Astrocyte (in vitro differentiated cells and primary cell): ENCODE measurements around the gene HMGA1. TPM values are rescaled to one million over a fixed set of nuclear protein-coding genes. Genes with fewer than 3 reads are reported as not detected.

Experiments used
- DNase-seq: peaks from one replicate; pipeline ENCODE4 v3.0.0-alpha.2; 2010; ENCODE audit warnings: low read depth
- FAIRE-seq: peaks from 2 replicates; lab custom pipeline; 2011; peaks lifted over from hg19 to GRCh38; lab: Jason Lieb, UNC
- H2AFZ ChIP-seq: 2 replicates; pipeline ENCODE4 v1.6.0; 2012; ENCODE audit warnings: low read depth, low read length, inconsistent platforms
- H3K27ac ChIP-seq: 2 replicates; pipeline ENCODE4 v1.5.1; 2011; ENCODE audit warnings: low read depth, low read length, inconsistent platforms
- H3K27me3 ChIP-seq: 2 replicates; pipeline ENCODE4 v1.6.0; 2011; ENCODE audit warnings: low read length, inconsistent platforms; ENCODE audit not compliant: insufficient read depth
- H3K36me3 ChIP-seq: 2 replicates; pipeline ENCODE4 v1.5.1; 2011; ENCODE audit warnings: low read length, inconsistent platforms; ENCODE audit not compliant: insufficient read depth
- H3K4me1 ChIP-seq: 2 replicates; pipeline ENCODE4 v1.5.1; 2011; ENCODE audit warnings: low read length, inconsistent platforms; ENCODE audit not compliant: insufficient read depth
- H3K4me2 ChIP-seq: 2 replicates; pipeline ENCODE4 v1.6.0; 2012; ENCODE audit warnings: low read length, inconsistent platforms
- H3K4me3 ChIP-seq: 2 replicates; pipeline ENCODE4 v1.5.1; 2011; ENCODE audit warnings: low read depth, mild to moderate bottlenecking, low read length, inconsistent platforms; ENCODE audit not compliant: insufficient read depth
- H3K79me2 ChIP-seq: 2 replicates; pipeline ENCODE4 v1.6.0; 2012; ENCODE audit warnings: mild to moderate bottlenecking, low read length, inconsistent platforms; ENCODE audit not compliant: insufficient read depth
- H3K9ac ChIP-seq: 2 replicates; pipeline ENCODE4 v1.6.0; 2012; ENCODE audit warnings: mild to moderate bottlenecking, low read length, inconsistent platforms
- H3K9me3 ChIP-seq: 2 replicates; pipeline ENCODE4 v1.5.1; 2012; ENCODE audit warnings: low read depth, mild to moderate bottlenecking, low read length, inconsistent platforms; ENCODE audit not compliant: insufficient read depth
- H4K20me1 ChIP-seq: 2 replicates; pipeline ENCODE4 v1.6.0; 2012; ENCODE audit warnings: low read length, inconsistent platforms; ENCODE audit not compliant: insufficient read depth
- H3K27ac Mint-ChIP-seq: one replicate; pipeline ENCODE4 v1.8.0; 2021; ENCODE audit warnings: mild to moderate bottlenecking, mixed read lengths; ENCODE audit not compliant: unreplicated experiment
- H3K27me3 Mint-ChIP-seq: one replicate; pipeline ENCODE4 v1.8.0; 2021; ENCODE audit warnings: low read depth, mixed read lengths; ENCODE audit not compliant: unreplicated experiment
- H3K36me3 Mint-ChIP-seq: one replicate; pipeline ENCODE4 v1.8.0; 2021; ENCODE audit warnings: low read depth, mixed read lengths; ENCODE audit not compliant: unreplicated experiment
- H3K4me1 Mint-ChIP-seq: one replicate; pipeline ENCODE4 v1.8.0; 2021; ENCODE audit warnings: low read depth, mixed read lengths; ENCODE audit not compliant: unreplicated experiment
- H3K4me3 Mint-ChIP-seq: one replicate; pipeline ENCODE4 v1.8.0; 2021; ENCODE audit warnings: mild to moderate bottlenecking, moderate library complexity, mixed read lengths; ENCODE audit not compliant: unreplicated experiment
- H3K9me3 Mint-ChIP-seq: one replicate; pipeline ENCODE4 v1.8.0; 2021; ENCODE audit warnings: mild to moderate bottlenecking, mixed read lengths; ENCODE audit not compliant: unreplicated experiment
- EZH2 ChIP-seq: IDR thresholded peaks from 2 replicates; pipeline ENCODE4 v1.6.1; 2012; ENCODE audit warnings: mild to moderate bottlenecking, low read length, inconsistent platforms; ENCODE audit not compliant: insufficient read depth
- total RNA-seq: library from RNA; stranded (reverse); gene quantifications from 2 replicates; pipeline ENCODE4 v1.2.1, GENCODE V29; 2021
- TF ChIP-seq, protein P1 (sequence below): IDR thresholded peaks from 2 replicates; pipeline ENCODE4 v1.5.1; 2011; ENCODE audit warnings: low read depth, mild to moderate bottlenecking, inconsistent platforms, low read length, moderate library complexity; ENCODE audit not compliant: insufficient read depth

The HMGA1 gene
- total RNA-seq, 1 donor from 2014 or later: 199 TPM

GRCh38 chr6:34246249-34246562 lies 9.5 kb downstream of the HMGA1 start:
- H3K27me3 ChIP-seq: no peaks in the 10 kb centered on the region
- H3K4me3 ChIP-seq: no peak overlapping the region
- no peak for DNase-seq
- no peaks in the 10 kb centered on the region for H3K9me3 Mint-ChIP-seq
- H3K79me2 ChIP-seq: peaks cover 30% of the 10 kb centered on the region
- H3K27me3 Mint-ChIP-seq: no peaks in the 10 kb centered on the region
- H2AFZ ChIP-seq: no peak overlapping the region
- TF ChIP-seq, protein P1, sequence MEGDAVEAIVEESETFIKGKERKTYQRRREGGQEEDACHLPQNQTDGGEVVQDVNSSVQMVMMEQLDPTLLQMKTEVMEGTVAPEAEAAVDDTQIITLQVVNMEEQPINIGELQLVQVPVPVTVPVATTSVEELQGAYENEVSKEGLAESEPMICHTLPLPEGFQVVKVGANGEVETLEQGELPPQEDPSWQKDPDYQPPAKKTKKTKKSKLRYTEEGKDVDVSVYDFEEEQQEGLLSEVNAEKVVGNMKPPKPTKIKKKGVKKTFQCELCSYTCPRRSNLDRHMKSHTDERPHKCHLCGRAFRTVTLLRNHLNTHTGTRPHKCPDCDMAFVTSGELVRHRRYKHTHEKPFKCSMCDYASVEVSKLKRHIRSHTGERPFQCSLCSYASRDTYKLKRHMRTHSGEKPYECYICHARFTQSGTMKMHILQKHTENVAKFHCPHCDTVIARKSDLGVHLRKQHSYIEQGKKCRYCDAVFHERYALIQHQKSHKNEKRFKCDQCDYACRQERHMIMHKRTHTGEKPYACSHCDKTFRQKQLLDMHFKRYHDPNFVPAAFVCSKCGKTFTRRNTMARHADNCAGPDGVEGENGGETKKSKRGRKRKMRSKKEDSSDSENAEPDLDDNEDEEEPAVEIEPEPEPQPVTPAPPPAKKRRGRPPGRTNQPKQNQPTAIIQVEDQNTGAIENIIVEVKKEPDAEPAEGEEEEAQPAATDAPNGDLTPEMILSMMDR: no peak
- no peak for TF ChIP-seq EZH2
- peak overlapping the region; percentile 48 for H3K27ac ChIP-seq
- peaks cover 10% of the 10 kb centered on the region for H4K20me1 ChIP-seq
- H3K4me1 Mint-ChIP-seq: peaks cover 30% of the 10 kb centered on the region
- no peaks in the 10 kb centered on the region for H3K9me3 ChIP-seq
- peaks cover 47% of the 10 kb centered on the region for H3K4me1 ChIP-seq
- peaks cover 17% of the 10 kb centered on the region for H3K36me3 ChIP-seq
- peak overlapping the region; percentile 36 for H3K4me2 ChIP-seq
- no peak overlapping the region for H3K27ac Mint-ChIP-seq
- H3K36me3 Mint-ChIP-seq: peaks cover 6% of the 10 kb centered on the region
- FAIRE-seq: no peak
- no peak overlapping the region for H3K9ac ChIP-seq
- H3K4me3 Mint-ChIP-seq: no peak overlapping the region

DNA sequence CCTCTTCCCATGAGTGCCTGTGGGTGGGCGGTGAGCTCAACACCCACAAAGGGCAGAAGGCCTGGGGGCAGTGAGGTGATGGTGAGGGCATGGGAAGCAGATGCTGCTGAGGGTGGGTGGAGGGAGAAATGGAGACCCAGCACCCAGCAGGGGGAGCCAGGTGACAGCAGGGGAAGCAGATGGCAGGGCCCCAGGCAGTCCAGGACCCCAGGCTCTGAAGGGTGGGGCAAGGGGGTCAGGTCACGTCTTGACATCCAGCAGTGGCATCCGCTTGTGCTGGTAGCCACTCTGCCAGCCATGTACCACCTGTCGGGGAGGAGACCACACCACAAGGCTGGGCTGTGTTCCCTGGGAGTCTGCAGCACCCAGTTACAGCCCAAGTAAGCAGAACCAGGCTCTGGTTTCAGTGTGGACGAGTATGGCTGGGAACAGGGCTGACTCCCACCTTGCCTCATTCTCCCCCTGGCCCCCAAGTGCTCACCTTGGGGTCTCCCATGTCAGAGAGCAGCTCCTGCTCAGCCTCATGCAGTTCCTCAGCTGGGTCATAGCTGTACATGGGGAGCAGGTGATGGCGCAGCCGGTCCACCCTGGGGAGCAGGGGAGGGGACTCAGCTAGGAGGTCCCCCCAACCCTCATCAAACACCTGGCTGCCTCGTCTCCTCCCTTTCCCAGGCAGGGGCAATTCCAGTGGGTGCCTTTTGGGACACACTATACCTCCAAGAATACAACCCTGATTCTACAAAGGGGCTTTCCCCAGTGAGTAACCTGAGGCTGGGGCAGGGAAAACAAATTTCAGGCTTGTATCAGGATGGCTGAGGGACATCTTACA lies 10.1 kb downstream of the HMGA1 start:
- Mint-ChIP-seq H3K9me3 (peaks cover 1% of the 10 kb centered on the region), H3K27ac (peak overlapping the region; percentile 26), H3K4me3 (peak overlapping the region; percentile 45), H3K27me3 (no peaks in the 10 kb centered on the region), H3K4me1 (peaks cover 29% of the 10 kb centered on the region), H3K36me3 (peaks cover 2% of the 10 kb centered on the region)
- H4K20me1 ChIP-seq: peaks cover 7% of the 10 kb centered on the region
- H3K27ac ChIP-seq: peak overlapping the region; percentile 48
- H3K36me3 ChIP-seq: peaks cover 11% of the 10 kb centered on the region
- H2AFZ ChIP-seq: no peak overlapping the region
- TF ChIP-seq, protein P1: peak; percentile 39
- no peak for TF ChIP-seq EZH2
- FAIRE-seq: no peak
- DNase-seq: no peak
- peaks cover 24% of the 10 kb centered on the region for H3K79me2 ChIP-seq
- peaks cover 47% of the 10 kb centered on the region for H3K4me1 ChIP-seq
- peak overlapping the region; percentile 24 for H3K9ac ChIP-seq
- H3K4me2 ChIP-seq: peak overlapping the region; percentile 36
- H3K9me3 ChIP-seq: no peaks in the 10 kb centered on the region
- H3K4me3 ChIP-seq: no peak overlapping the region
- H3K27me3 ChIP-seq: no peaks in the 10 kb centered on the region
